ENCODE results near the gene GCNT1.
"Not testable (repeated sequence)": the region's sequence is repeated elsewhere in the genome, so short reads cannot be mapped to it uniquely, and the experiment has no call there.

Gene GCNT1

DNA sequence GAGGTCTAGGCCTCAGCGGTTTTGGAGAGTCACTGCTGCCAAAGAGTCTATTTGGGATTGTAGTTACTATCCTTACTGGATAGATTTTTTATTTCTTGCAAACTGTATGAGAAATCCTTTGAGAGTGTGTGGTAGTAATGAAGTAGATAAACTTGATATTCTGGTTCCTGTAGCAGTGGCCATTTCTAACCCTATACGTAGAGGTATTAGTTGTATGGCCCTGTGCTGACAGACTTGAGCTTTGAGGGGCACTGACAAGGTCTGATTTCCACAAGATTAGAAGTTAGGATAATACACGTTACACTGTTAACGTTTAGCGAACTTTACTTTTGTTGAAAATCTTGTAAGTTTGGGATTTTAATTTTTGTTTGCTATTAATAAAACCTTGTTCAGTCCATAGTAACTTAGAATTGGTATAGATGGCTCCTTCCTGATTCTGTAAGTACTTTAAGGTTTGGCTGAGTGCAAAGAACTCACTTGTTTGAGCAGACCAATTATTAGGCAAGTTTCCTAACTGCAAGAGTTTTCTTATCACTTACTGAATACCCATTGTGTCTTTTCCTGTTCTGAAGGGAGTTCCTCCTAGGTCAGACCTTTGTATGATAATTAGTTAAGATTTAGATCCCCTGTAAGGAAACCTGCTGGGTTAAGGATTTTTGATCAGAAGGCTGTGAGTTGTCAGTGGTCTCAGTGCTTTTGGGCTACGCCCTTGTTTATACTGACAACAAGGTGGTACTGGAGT lies 31.4 kb downstream of the GCNT1 start:
- DNase-seq (ENCODE audit: low spot score), result no peak

DNA sequence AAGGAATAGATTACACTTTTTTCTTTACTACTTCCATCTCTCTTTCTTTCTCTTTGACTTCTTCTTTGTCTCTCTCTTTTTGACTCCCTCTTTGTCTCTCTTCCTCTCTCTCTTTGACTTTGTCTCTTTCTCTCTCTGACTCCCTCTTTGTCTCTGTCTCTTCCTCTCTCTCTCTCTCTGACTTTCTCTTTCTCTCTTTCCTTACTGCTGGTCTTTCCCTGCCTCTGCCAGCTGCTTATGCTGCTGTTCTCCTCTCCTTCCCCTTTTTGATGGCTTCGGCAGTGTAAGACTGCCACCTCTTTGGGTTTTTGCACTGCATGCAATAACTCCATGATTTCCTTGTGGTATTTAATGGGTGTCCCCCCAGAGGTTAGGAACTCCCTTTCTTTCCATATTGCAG lies 32.1 kb downstream of the GCNT1 start:
- not testable (repeated sequence) for DNase-seq (ENCODE audit: low spot score)

- not testable (repeated sequence) for DNase-seq (ENCODE audit: low spot score)
Measured at GRCh38 chr9:76493496-76493895, 34.5 kb downstream of the GCNT1 start.

GRCh38 chr9:76500061-76500460 lies 41.1 kb downstream of the GCNT1 start:
- DNase-seq (ENCODE audit: low spot score), result no peak

- no peak for DNase-seq (ENCODE audit: low spot score)
Measured at GRCh38 chr9:76502746-76503145, 43.8 kb downstream of the GCNT1 start.

DNA sequence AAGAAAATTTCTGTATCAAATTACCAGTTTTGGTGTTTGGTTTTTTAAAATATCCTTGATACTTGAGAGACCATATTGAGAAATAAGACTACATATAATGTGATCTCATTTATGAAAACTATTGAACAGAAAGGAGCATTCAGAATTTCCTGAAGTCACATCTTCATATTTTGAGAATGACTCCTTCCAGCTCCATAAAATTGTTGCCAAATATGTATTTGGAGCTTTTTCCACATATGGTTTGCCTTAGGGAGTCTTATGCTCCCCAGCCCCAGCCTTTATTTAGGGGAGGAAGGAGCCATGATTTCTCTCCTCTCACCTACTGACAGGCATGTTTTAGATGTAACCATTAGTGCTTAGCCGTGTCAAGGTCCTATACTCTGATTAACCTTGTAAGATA lies 51.1 kb downstream of the GCNT1 start:
- no peak for DNase-seq (ENCODE audit: low spot score)

GRCh38 chr9:76510446-76510845 lies 51.5 kb downstream of the GCNT1 start:
- no peak for DNase-seq (ENCODE audit: low spot score)

DNA sequence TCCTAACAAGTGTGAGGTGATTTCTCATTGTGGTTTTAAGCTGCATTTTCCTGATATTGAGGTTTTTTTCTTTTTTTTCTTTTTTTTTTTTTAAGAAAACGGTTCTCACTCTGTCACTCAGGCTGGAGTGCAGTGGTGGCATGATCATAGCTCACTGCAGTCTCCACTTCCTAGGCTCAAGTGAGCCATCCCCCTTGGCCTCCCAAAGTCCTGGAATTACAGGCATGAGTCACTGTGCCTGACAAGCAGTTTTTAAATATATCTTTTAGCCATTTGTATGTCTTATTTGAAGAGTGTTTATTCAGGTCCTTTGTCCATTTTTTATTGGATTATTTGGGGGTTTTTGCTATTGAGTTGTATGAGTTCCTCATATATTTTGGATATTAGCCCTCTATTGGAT lies 53.8 kb downstream of the GCNT1 start:
- no peak for DNase-seq (ENCODE audit: low spot score)

GRCh38 chr9:76516350-76516749 lies 57.4 kb downstream of the GCNT1 start:
- peak; percentile 27 for DNase-seq (ENCODE audit: low spot score)

GRCh38 chr9:76516871-76517270 lies 57.9 kb downstream of the GCNT1 start:
- DNase-seq (ENCODE audit: low spot score), result no peak

DNA sequence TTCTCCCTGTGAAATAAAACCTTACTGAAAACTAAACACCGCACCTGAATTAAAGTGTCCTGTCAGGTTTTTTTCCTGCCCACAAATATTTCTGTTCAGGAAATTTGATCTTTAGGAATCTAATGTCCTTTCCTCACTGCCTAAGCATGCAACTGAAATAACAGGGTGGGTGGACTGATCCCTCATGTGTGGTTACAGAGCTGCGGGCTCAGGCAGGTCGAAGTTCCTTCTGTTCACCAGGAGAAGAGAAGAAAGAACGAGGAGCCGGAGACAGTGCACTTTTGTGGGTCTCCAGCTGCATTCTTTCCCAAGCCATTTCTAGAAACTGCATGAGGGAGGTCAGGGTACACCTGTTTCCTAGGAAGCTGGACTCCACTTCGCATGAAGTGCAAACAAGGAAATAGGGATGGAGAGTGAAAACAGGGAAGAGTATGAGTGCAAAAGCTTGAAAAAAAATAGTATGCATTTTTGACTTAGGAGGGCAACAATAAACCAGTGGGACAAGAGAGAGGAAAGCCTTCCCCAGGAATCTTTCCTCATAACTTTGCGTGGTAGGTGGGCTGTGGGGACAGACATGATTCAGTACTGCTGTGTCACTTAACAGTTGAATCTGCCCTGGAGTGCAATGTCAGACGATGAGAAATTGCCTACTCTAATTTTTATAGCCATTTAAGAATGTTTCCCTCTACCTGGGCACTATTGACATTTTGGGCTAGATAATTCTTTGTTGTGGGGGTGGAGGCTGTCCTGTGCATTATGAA lies 60.3 kb downstream of the GCNT1 start:
- DNase-seq (ENCODE audit: low spot score), result no peak

DNA sequence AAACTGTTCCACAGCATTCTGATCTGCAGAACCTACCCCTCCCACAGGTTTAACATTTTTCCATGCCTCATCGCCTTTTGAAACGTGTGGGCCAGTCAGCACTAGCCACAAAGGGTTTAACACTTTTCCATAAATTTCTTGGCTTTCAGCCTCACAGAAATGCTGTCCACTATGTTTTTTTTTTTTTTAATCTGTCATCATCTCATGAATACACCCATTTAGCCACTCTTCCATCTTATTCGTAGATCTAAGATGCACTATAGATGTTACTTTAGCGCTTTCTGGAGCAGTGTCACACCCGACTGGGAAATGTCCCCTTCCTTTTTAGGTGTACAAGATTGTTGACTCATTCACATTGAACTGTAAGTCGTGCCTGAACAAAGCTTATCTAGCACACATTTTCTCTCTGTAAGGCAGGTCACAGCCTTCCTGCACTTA lies 62.3 kb downstream of the GCNT1 start:
- no peak for DNase-seq (ENCODE audit: low spot score)

DNA sequence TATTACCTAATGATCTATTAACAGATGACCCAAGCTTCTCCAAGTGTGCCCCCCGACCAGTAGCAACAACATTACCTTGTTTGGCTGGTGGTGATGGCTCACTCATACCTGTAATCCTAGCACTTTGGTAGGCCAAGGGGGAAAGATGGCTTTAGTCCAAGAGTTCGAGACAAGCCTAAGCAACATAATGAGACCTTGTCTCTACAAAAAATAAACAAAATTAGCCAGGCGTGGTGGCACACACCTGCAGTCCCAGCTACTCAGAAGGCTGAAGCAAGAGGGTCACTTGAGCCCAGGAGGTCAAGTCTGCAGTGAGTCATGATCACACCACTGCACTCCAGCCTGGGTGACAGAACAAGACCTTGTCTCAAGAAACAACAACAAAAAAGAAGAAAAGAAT lies 62.9 kb downstream of the GCNT1 start:
- DNase-seq (ENCODE audit: low spot score), result no peak

DNA sequence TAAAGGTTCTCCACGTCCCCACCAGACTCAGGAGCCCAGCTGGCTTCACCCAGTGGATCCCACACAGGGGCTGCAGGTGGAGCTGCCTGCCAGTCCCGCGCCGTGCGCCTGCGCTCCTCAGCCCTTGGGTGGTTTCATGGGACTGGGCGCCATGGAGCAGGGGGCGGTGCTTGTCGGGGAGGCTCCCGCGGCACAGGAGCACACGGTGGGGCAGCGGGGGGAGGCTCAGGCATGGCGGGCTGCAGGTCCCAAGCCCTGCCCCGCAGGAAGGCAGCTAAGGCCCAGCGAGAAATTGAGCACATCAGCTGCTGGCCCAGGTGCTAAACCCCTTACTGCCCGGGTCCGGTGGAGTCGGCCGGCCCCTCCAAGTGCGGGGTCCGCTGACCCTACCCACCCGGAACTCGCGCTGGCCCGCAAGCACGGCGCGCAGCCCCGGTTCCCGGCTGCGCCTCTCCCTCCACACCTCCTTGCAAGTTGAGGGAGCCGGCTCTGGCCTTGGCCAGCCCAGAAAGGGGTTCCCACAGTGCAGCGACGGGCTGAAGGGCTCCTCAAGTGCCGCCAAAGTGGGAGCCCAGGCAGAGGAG lies 64.7 kb downstream of the GCNT1 start:
- not testable (repeated sequence) for DNase-seq (ENCODE audit: low spot score)

DNA sequence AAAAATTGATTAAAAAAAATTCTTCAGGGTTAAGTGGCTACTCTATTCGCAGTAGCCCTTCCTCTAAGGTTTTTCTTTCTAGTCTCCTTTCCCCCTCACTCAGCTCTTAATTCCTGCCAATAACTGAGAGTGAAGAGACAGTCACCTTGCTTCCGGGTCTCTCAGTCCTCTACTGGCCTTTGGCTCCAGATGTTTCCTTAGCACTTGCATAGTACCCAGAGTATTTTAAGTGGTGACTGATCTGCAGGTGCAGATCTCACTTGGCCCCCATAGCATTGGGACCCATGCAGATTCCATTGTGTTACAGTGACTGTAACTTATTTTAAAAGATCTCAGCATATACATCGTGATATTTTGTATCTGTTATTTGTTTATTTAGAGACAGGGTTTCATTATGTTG lies 66.2 kb downstream of the GCNT1 start:
- no peak for DNase-seq (ENCODE audit: low spot score)

DNA sequence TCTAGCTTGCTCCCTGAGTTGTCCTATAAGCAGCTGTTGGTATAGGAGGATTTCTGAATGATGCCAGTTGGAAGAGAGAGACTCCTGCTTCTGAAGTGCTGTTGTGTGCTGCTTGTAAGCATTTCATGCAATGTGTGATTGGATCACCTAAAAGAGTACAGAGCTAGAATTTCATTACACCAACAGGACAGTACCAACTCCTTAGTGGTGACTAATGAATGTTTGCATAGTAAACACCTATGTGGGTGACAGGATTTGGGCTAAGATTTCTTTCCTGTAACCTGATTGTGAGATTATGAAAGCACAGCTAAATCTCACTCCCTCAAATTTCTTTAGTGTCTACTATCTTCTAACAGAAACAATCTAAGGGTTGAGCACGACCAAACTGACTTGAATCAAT lies 67.0 kb downstream of the GCNT1 start:
- DNase-seq (ENCODE audit: low spot score), result no peak

GRCh38 chr9:76528056-76528455 lies 69.1 kb downstream of the GCNT1 start:
- DNase-seq (ENCODE audit: low spot score), result no peak

GRCh38 chr9:76528642-76529190 lies 69.7 kb downstream of the GCNT1 start:
- DNase-seq (ENCODE audit: low spot score), result no peak

DNA sequence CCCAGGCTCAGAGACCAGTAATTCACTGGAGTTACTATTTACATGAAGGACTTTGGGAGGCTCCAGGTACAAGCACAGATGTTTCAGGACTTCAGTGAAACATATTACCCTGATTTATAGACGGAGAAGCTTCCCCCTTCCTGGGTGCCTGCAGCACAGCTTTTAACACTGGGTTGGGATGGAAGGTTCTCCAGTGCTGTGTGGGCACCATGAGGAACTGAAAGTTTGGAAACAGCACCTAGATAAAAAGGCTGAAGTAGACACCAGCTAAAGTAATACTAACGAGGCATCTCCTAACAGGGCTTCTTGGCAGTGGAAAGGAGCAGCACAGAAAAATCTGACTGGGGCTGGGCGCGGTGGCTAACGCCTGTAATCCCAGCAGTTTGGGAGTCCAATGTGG lies 70.7 kb downstream of the GCNT1 start:
- no peak for DNase-seq (ENCODE audit: low spot score)

- DNase-seq (ENCODE audit: low spot score), result no peak
Measured at GRCh38 chr9:76530458-76531110, 71.6 kb downstream of the GCNT1 start.

- no peak for DNase-seq (ENCODE audit: low spot score)
Measured at GRCh38 chr9:76531231-76531780, 72.3 kb downstream of the GCNT1 start.

DNA sequence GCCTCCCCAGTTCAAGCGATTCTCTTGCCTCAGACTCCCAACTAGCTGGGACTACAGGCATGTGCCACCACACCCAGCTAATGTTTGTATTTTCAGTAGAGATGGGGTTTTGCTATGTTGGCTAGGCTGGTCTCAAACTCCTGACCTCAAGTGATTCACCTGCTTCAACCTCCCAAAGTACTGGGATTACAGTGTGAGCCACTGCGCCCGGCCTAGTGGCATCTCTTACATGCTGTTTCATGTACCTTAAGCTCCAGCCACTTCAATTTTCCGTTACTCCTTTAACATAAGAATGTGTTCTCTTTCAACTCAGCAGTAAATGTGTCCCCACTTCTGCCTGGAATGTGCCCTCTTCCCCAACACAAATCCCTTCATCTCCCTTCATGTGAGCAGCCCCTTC lies 73.9 kb downstream of the GCNT1 start:
- DNase-seq (ENCODE audit: low spot score), result not testable (repeated sequence)
